Measurements from ENCODE around the gene DKK2. TPM values are rescaled to one million over a fixed set of nuclear protein-coding genes. Genes with fewer than 3 reads are reported as not detected.
A peak's percentile ranks its signal among the peaks of the same experiment; 100 is the strongest.

DKK2 gene
- total RNA-seq, 1 donor from 2014 or later: 3.3 TPM

GRCh38 chr4:107006218-107006617 lies 29.9 kb downstream of the DKK2 start:
- Histone ChIP-seq H3K9me3 (ENCODE audit: insufficient read depth, low read depth, low read length) (no peaks in the 10 kb centered on the region), H4K20me1 (ENCODE audit: insufficient read depth, low read length) (no peaks in the 10 kb centered on the region), H3K4me1 (ENCODE audit: insufficient read depth, low read length) (no peaks in the 10 kb centered on the region), H3K79me2 (ENCODE audit: insufficient read depth, low read length) (no peaks in the 10 kb centered on the region), H3K36me3 (ENCODE audit: insufficient read depth, low read length) (no peaks in the 10 kb centered on the region), H3K27ac (ENCODE audit: low read depth, low read length) (no peak overlapping the region), H3K4me2 (ENCODE audit: low read length) (no peak overlapping the region), H3K4me3 (ENCODE audit: insufficient read depth, low read depth, low read length) (no peak overlapping the region), H2AFZ (ENCODE audit: low read depth, low read length) (no peak overlapping the region), H3K9ac (ENCODE audit: low read length) (no peak overlapping the region), H3K27me3 (ENCODE audit: insufficient read depth, low read length) (no peaks in the 10 kb centered on the region)
- DNase-seq (ENCODE audit: low read depth): no peak
- no peaks in the 10 kb centered on the region for H3K27me3 Mint-ChIP-seq (ENCODE audit: low read depth, unreplicated experiment)
- no peaks in the 10 kb centered on the region for H3K4me1 Mint-ChIP-seq (ENCODE audit: low read depth, unreplicated experiment)
- H3K36me3 Mint-ChIP-seq (ENCODE audit: low read depth, unreplicated experiment): no peaks in the 10 kb centered on the region
- H3K4me3 Mint-ChIP-seq (ENCODE audit: unreplicated experiment): no peak overlapping the region
- no peak for FAIRE-seq
- no peaks in the 10 kb centered on the region for H3K9me3 Mint-ChIP-seq (ENCODE audit: unreplicated experiment)
- TF ChIP-seq CTCF (IDR thresholded peaks at IDR 0.05; ENCODE audit: insufficient read depth, low read depth, low read length) (no peak), EZH2 (IDR thresholded peaks at IDR 0.05; ENCODE audit: insufficient read depth, low read length) (no peak)
- no peak overlapping the region for H3K27ac Mint-ChIP-seq (ENCODE audit: unreplicated experiment)

GRCh38 chr4:106996490-106996889 lies 39.6 kb downstream of the DKK2 start:
- H3K4me1 ChIP-seq (ENCODE audit: insufficient read depth, low read length): no peaks in the 10 kb centered on the region
- no peak overlapping the region for H2AFZ ChIP-seq (ENCODE audit: low read depth, low read length)
- H3K4me2 ChIP-seq (ENCODE audit: low read length): no peak overlapping the region
- TF ChIP-seq CTCF (IDR thresholded peaks at IDR 0.05; ENCODE audit: insufficient read depth, low read depth, low read length) (no peak), EZH2 (IDR thresholded peaks at IDR 0.05; ENCODE audit: insufficient read depth, low read length) (no peak)
- H3K4me3 ChIP-seq (ENCODE audit: insufficient read depth, low read depth, low read length): no peak overlapping the region
- no peaks in the 10 kb centered on the region for H3K27me3 ChIP-seq (ENCODE audit: insufficient read depth, low read length)
- DNase-seq (ENCODE audit: low read depth) (no peak), FAIRE-seq (no peak)
- H3K36me3 Mint-ChIP-seq (ENCODE audit: low read depth, unreplicated experiment): no peaks in the 10 kb centered on the region
- no peaks in the 10 kb centered on the region for H3K4me1 Mint-ChIP-seq (ENCODE audit: low read depth, unreplicated experiment)
- H3K27me3 Mint-ChIP-seq (ENCODE audit: low read depth, unreplicated experiment): no peaks in the 10 kb centered on the region
- H4K20me1 ChIP-seq (ENCODE audit: insufficient read depth, low read length): no peaks in the 10 kb centered on the region
- H3K9me3 ChIP-seq (ENCODE audit: insufficient read depth, low read depth, low read length): no peaks in the 10 kb centered on the region
- H3K36me3 ChIP-seq (ENCODE audit: insufficient read depth, low read length): no peaks in the 10 kb centered on the region
- H3K9me3 Mint-ChIP-seq (ENCODE audit: unreplicated experiment): no peaks in the 10 kb centered on the region
- H3K4me3 Mint-ChIP-seq (ENCODE audit: unreplicated experiment): no peak overlapping the region
- H3K79me2 ChIP-seq (ENCODE audit: insufficient read depth, low read length): no peaks in the 10 kb centered on the region
- H3K27ac ChIP-seq (ENCODE audit: low read depth, low read length): no peak overlapping the region
- H3K27ac Mint-ChIP-seq (ENCODE audit: unreplicated experiment): no peak overlapping the region
- H3K9ac ChIP-seq (ENCODE audit: low read length): no peak overlapping the region

GRCh38 chr4:106993827-106994226 lies 42.3 kb downstream of the DKK2 start:
- no peaks in the 10 kb centered on the region for H3K79me2 ChIP-seq (ENCODE audit: insufficient read depth, low read length)
- H2AFZ ChIP-seq (ENCODE audit: low read depth, low read length): no peak overlapping the region
- no peaks in the 10 kb centered on the region for H3K36me3 ChIP-seq (ENCODE audit: insufficient read depth, low read length)
- TF ChIP-seq CTCF (IDR thresholded peaks at IDR 0.05; ENCODE audit: insufficient read depth, low read depth, low read length) (no peak), EZH2 (IDR thresholded peaks at IDR 0.05; ENCODE audit: insufficient read depth, low read length) (no peak)
- Mint-ChIP-seq H3K4me1 (ENCODE audit: low read depth, unreplicated experiment) (no peaks in the 10 kb centered on the region), H3K27me3 (ENCODE audit: low read depth, unreplicated experiment) (no peaks in the 10 kb centered on the region), H3K9me3 (ENCODE audit: unreplicated experiment) (no peaks in the 10 kb centered on the region), H3K4me3 (ENCODE audit: unreplicated experiment) (no peak overlapping the region), H3K36me3 (ENCODE audit: low read depth, unreplicated experiment) (no peaks in the 10 kb centered on the region), H3K27ac (ENCODE audit: unreplicated experiment) (no peak overlapping the region)
- no peak overlapping the region for H3K4me3 ChIP-seq (ENCODE audit: insufficient read depth, low read depth, low read length)
- DNase-seq (ENCODE audit: low read depth) (peak; percentile 39), FAIRE-seq (no peak)
- H3K27me3 ChIP-seq (ENCODE audit: insufficient read depth, low read length): no peaks in the 10 kb centered on the region
- H3K27ac ChIP-seq (ENCODE audit: low read depth, low read length): no peak overlapping the region
- H3K4me2 ChIP-seq (ENCODE audit: low read length): no peak overlapping the region
- no peaks in the 10 kb centered on the region for H4K20me1 ChIP-seq (ENCODE audit: insufficient read depth, low read length)
- H3K4me1 ChIP-seq (ENCODE audit: insufficient read depth, low read length): no peaks in the 10 kb centered on the region
- no peaks in the 10 kb centered on the region for H3K9me3 ChIP-seq (ENCODE audit: insufficient read depth, low read depth, low read length)
- H3K9ac ChIP-seq (ENCODE audit: low read length): no peak overlapping the region

Measured in astrocyte (in vitro differentiated cells and primary cell).